Muscle of leg (tissue), 11 donors: Measurements from ENCODE around the gene NTSR1. TPM values are rescaled to one million over a fixed set of nuclear protein-coding genes. Genes with fewer than 3 reads are reported as not detected.
A peak's percentile ranks its signal among the peaks of the same experiment; 100 is the strongest.

Source experiments
- DNase-seq: peaks from one replicate; pipeline ENCODE4 v3.0.0; 2013
- H3K27ac ChIP-seq: one replicate; pipeline ENCODE4 v1.5.1; 2013; ENCODE audit warnings: mild to moderate bottlenecking, low read length, control low read depth
- H3K27me3 ChIP-seq: one replicate; pipeline ENCODE4 v1.6.1; 2013; ENCODE audit warnings: low read length; ENCODE audit not compliant: control insufficient read depth, insufficient read depth
- H3K36me3 ChIP-seq: one replicate; pipeline ENCODE4 v1.6.1; 2013; ENCODE audit warnings: low read length; ENCODE audit not compliant: control insufficient read depth, insufficient read depth
- H3K4me1 ChIP-seq: one replicate; pipeline ENCODE4 v1.6.1; 2013; ENCODE audit warnings: low read length; ENCODE audit not compliant: control insufficient read depth, insufficient read depth
- H3K4me3 ChIP-seq: one replicate; pipeline ENCODE4 v1.5.1; 2013; ENCODE audit warnings: low read length, control low read depth
- H3K9me3 ChIP-seq: replicated peaks from 2 replicates; pipeline ENCODE4 v1.6.1; 2013; ENCODE audit warnings: low read depth, low read length; ENCODE audit not compliant: control insufficient read depth
- WGBS: methylation state at CpG from one replicate; pipeline ENCODE4 v1.1.5; 2013; ENCODE audit warnings: missing lambda C conversion rate; ENCODE audit not compliant: insufficient coverage; 5-methylcytosine and 5-hydroxymethylcytosine counted together
- polyA plus RNA-seq, 8 donors: library from polyadenylated mRNA; unstranded; fragments of 120-200 nt; gene quantifications; one replicate each; pipeline versions ENCODE4 v1.2.1 to v1.2.3, GENCODE V29; 2013; ENCODE audit warnings: inconsistent platforms in 1 of 8, low replicate concordance in 1 of 8; ENCODE audit not compliant: insufficient read length in 8 of 8, insufficient read depth in 1 of 8
- total RNA-seq: library from RNA; stranded (reverse); fragments of 120-200 nt; gene quantifications from one replicate; pipeline ENCODE4 v1.2.4, GENCODE V29; 2013

NTSR1 gene
- total and polyA plus RNA-seq, 9 donors: 0.04 to 0.27 (median 0.18) TPM

GRCh38 chr20:62665153-62665754, 43.4 kb upstream of the NTSR1 start:
- 87% methylated on average over 12 of the region's 12 CpGs for WGBS
- H3K4me1 ChIP-seq: peaks cover 27% of the 10 kb centered on the region
- no peak for DNase-seq
- H3K36me3 ChIP-seq: no peaks in the 10 kb centered on the region
- no peak overlapping the region for H3K4me3 ChIP-seq
- no peaks in the 10 kb centered on the region for H3K9me3 ChIP-seq
- H3K27me3 ChIP-seq: peaks cover 8% of the 10 kb centered on the region
- H3K27ac ChIP-seq: no peak overlapping the region

- H3K36me3 ChIP-seq: no peaks in the 10 kb centered on the region
- H3K27me3 ChIP-seq: peaks cover 6% of the 10 kb centered on the region
These were observed 42.6 kb upstream of the NTSR1 start for GRCh38 chr20:62665826-62666735.

GRCh38 chr20:62666736-62667529, 41.7 kb upstream of the NTSR1 start:
- Histone ChIP-seq H3K36me3 (no peaks in the 10 kb centered on the region), H3K9me3 (no peaks in the 10 kb centered on the region), H3K4me3 (no peak overlapping the region), H3K4me1 (peaks cover 20% of the 10 kb centered on the region), H3K27ac (no peak overlapping the region), H3K27me3 (peaks cover 4% of the 10 kb centered on the region)
- peak; percentile 80 for DNase-seq
- 38% methylated on average over 26 of the region's 27 CpGs for WGBS

More at GRCh38 chr20:62665826-62666735, 42.6 kb upstream of the NTSR1 start:
- peaks cover 26% of the 10 kb centered on the region for H3K4me1 ChIP-seq
- no peak overlapping the region for H3K4me3 ChIP-seq
- no peak overlapping the region for H3K27ac ChIP-seq
- no peaks in the 10 kb centered on the region for H3K9me3 ChIP-seq
- DNase-seq: no peak
- 78% methylated on average over 14 of the region's 33 CpGs for WGBS

- H3K4me3 ChIP-seq: no peak overlapping the region
- WGBS: 74% methylated on average over 23 of the region's 30 CpGs
- peaks cover 6% of the 10 kb centered on the region for H3K27me3 ChIP-seq
- no peak overlapping the region for H3K27ac ChIP-seq
- H3K4me1 ChIP-seq: peaks cover 20% of the 10 kb centered on the region
- H3K36me3 ChIP-seq: no peaks in the 10 kb centered on the region
- no peaks in the 10 kb centered on the region for H3K9me3 ChIP-seq
- no peak for DNase-seq
These were observed 40.9 kb upstream of the NTSR1 start for GRCh38 chr20:62667530-62668440.

GRCh38 chr20:62668441-62669027, 40.1 kb upstream of the NTSR1 start:
- Histone ChIP-seq H3K36me3 (no peaks in the 10 kb centered on the region), H3K27me3 (peaks cover 6% of the 10 kb centered on the region), H3K9me3 (no peaks in the 10 kb centered on the region), H3K4me1 (peaks cover 20% of the 10 kb centered on the region), H3K27ac (no peak overlapping the region), H3K4me3 (no peak overlapping the region)
- 21% methylated on average over 6 of the region's 13 CpGs for WGBS
- DNase-seq: peak; percentile 86

GRCh38 chr20:62669249-62669648, 39.4 kb upstream of the NTSR1 start:
- no peak for DNase-seq
- Histone ChIP-seq H3K27me3 (peaks cover 6% of the 10 kb centered on the region), H3K36me3 (no peaks in the 10 kb centered on the region), H3K4me3 (no peak overlapping the region), H3K9me3 (no peaks in the 10 kb centered on the region), H3K27ac (no peak overlapping the region), H3K4me1 (peaks cover 20% of the 10 kb centered on the region)
- WGBS: 78% methylated on average over 10 of the region's 10 CpGs

GRCh38 chr20:62670156-62670555, 38.5 kb upstream of the NTSR1 start:
- no peaks in the 10 kb centered on the region for H3K36me3 ChIP-seq
- WGBS: 93% methylated on average over 9 of the region's 14 CpGs

GRCh38 chr20:62670998-62671397, 37.6 kb upstream of the NTSR1 start:
- no peaks in the 10 kb centered on the region for H3K9me3 ChIP-seq
- peaks cover 33% of the 10 kb centered on the region for H3K4me1 ChIP-seq
- H3K27ac ChIP-seq: no peak overlapping the region
- no peak for DNase-seq
- no peak overlapping the region for H3K4me3 ChIP-seq
- 88% methylated on average over 17 of the region's 17 CpGs for WGBS
- H3K36me3 ChIP-seq: no peaks in the 10 kb centered on the region
- H3K27me3 ChIP-seq: peaks cover 15% of the 10 kb centered on the region

More at GRCh38 chr20:62670156-62670555, 38.5 kb upstream of the NTSR1 start:
- Histone ChIP-seq H3K4me3 (no peak overlapping the region), H3K9me3 (no peaks in the 10 kb centered on the region), H3K4me1 (peaks cover 25% of the 10 kb centered on the region), H3K27ac (no peak overlapping the region), H3K27me3 (peaks cover 9% of the 10 kb centered on the region)
- DNase-seq: no peak

GRCh38 chr20:62671765-62672164, 36.9 kb upstream of the NTSR1 start:
- no peaks in the 10 kb centered on the region for H3K9me3 ChIP-seq
- no peaks in the 10 kb centered on the region for H3K36me3 ChIP-seq
- peaks cover 13% of the 10 kb centered on the region for H3K27me3 ChIP-seq
- peaks cover 31% of the 10 kb centered on the region for H3K4me1 ChIP-seq
- no peak overlapping the region for H3K27ac ChIP-seq
- H3K4me3 ChIP-seq: no peak overlapping the region
- DNase-seq: no peak
- WGBS: 91% methylated on average over 11 of the region's 15 CpGs
